HAP-1 (cell line): ENCODE data around the gene ADAM8.
"Not testable (repeated sequence)": the region's sequence is repeated elsewhere in the genome, so short reads cannot be mapped to it uniquely, and the experiment has no call there.

Experiments
- DNase-seq, 2 experiments: peaks; one replicate each; pipeline ENCODE4 v3.0.0-alpha.2; 2016 to 2020; ENCODE audit warnings: low spot score in 2 of 2
- H3K27me3 ChIP-seq: fragments of 250-450 bp; sonication (Bioruptor Pico); 2 replicates; pipeline ENCODE4 v1.5.1; 2020; ENCODE audit warnings: low read depth, mild to moderate bottlenecking, moderate library complexity
- H3K36me3 ChIP-seq: fragments of 250-450 bp; sonication (Bioruptor Pico); replicated peaks from 2 replicates; pipeline ENCODE4 v1.5.1; 2020; ENCODE audit warnings: mild to moderate bottlenecking
- H3K4me1 ChIP-seq: fragments of 250-450 bp; sonication (Bioruptor Pico); 2 replicates; pipeline ENCODE4 v1.5.1; 2020; ENCODE audit warnings: mild to moderate bottlenecking
- H3K4me3 ChIP-seq: fragments of 250-450 bp; sonication (Bioruptor Pico); 2 replicates; pipeline ENCODE4 v1.5.1; 2020; ENCODE audit warnings: mild to moderate bottlenecking, moderate library complexity
- H3K9me3 ChIP-seq: fragments of 250-450 bp; sonication (Bioruptor Pico); 2 replicates; pipeline ENCODE4 v1.5.1; 2020; ENCODE audit warnings: mild to moderate bottlenecking, moderate library complexity
- in situ Hi-C: fragments of 300-500 bp; cut with MboI; formaldehyde crosslinking; loops from 3 replicates; pipeline ENCODE4 v1.14.3; 2020; ENCODE audit warnings: low sequenced_read_pairs, inconsistent platforms, mixed read lengths

ADAM8 gene

GRCh38 chr10:133276435-133277201 lies at the start of gene ADAM8:
Gene ADAM8 (minus strand): TSS chr10:133276868. CDS start chr10:133276817, 51 bp downstream.
- DNase-seq: no peak
- Histone ChIP-seq H3K27me3 (no peaks in the 10 kb centered on the region), H3K9me3 (no peaks in the 10 kb centered on the region), H3K4me3 (no peak within 1 kb of the TSS), H3K36me3 (peaks cover 13% of the 10 kb centered on the region), H3K4me1 (no peaks in the 10 kb centered on the region)
- in situ Hi-C loops: no loop called here

- Histone ChIP-seq H3K4me1 (peaks cover 4% of the 10 kb centered on the region), H3K27me3 (peaks cover 2% of the 10 kb centered on the region; the same call in 1 of the 2 replicates), H3K4me3 (no peak overlapping the region), H3K36me3 (no peaks in the 10 kb centered on the region), H3K9me3 (no peaks in the 10 kb centered on the region)
- no peak for DNase-seq
- in situ Hi-C loops: no loop called here
These were observed 49.5 kb upstream of the ADAM8 start for GRCh38 chr10:133326223-133326551.

- no peak for DNase-seq
- Histone ChIP-seq H3K4me3 (no peak overlapping the region), H3K4me1 (peaks cover 4% of the 10 kb centered on the region), H3K27me3 (no peaks in the 10 kb centered on the region), H3K9me3 (no peaks in the 10 kb centered on the region), H3K36me3 (no peaks in the 10 kb centered on the region)
- in situ Hi-C loops: no loop called here
These were observed 49.0 kb upstream of the ADAM8 start for GRCh38 chr10:133325440-133326222.

GRCh38 chr10:133324857-133325260 lies 48.2 kb upstream of the ADAM8 start:
- Histone ChIP-seq H3K4me3 (no peak overlapping the region), H3K4me1 (peaks cover 3% of the 10 kb centered on the region), H3K27me3 (no peaks in the 10 kb centered on the region), H3K36me3 (no peaks in the 10 kb centered on the region), H3K9me3 (no peaks in the 10 kb centered on the region)
- in situ Hi-C loops: no loop called here
- DNase-seq: no peak

DNA sequence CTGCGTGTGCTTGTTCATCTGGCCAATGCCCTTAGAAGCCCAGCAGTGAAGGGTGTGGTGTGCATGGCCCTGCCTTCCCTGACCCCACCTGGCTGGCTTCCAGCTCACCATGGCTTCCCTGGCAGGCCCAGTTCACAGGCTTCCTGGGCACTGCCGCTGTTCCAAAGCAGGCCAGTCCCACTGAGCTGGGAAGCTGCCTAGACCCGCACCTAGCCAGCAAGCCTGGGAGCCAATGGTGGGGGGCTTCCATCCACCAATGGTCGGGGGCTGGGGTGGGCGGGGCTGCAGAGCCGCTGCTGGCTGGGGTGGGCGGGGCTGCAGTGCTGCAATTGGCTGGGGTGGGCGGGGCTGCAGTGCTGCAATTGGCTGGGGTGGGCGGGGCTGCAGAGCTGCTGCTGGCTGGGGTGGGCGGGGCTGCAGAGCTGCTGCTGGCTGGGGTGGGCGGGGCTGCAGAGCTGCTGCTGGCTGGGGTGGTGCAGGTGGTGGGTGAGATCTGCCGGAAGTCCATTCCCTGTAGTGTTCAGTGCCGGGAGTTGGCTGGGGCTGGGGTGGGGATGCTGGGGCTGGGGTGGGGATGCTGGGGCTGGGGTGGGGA lies 47.6 kb upstream of the ADAM8 start:
- DNase-seq: peak; percentile 46 to 93
- H3K4me3 ChIP-seq: peak overlapping the region; percentile 30

GRCh38 chr10:133322064-133322709 lies 45.5 kb upstream of the ADAM8 start:
- DNase-seq, H3K36me3 ChIP-seq, H3K4me3 ChIP-seq, H3K9me3 ChIP-seq, H3K4me1 ChIP-seq, H3K27me3 ChIP-seq, in situ Hi-C loops: not testable (repeated sequence)

More for the DNA sequence above, 47.6 kb upstream of the ADAM8 start:
- in situ Hi-C loops: no loop called here
- Histone ChIP-seq H3K9me3 (no peaks in the 10 kb centered on the region), H3K4me1 (peaks cover 2% of the 10 kb centered on the region; the same call in 1 of the 2 replicates), H3K27me3 (no peaks in the 10 kb centered on the region), H3K36me3 (no peaks in the 10 kb centered on the region)

GRCh38 chr10:133320852-133321422 lies 44.3 kb upstream of the ADAM8 start:
- H3K9me3 ChIP-seq, in situ Hi-C loops, H3K4me3 ChIP-seq, H3K36me3 ChIP-seq, H3K4me1 ChIP-seq, DNase-seq, H3K27me3 ChIP-seq: not testable (repeated sequence)

DNA sequence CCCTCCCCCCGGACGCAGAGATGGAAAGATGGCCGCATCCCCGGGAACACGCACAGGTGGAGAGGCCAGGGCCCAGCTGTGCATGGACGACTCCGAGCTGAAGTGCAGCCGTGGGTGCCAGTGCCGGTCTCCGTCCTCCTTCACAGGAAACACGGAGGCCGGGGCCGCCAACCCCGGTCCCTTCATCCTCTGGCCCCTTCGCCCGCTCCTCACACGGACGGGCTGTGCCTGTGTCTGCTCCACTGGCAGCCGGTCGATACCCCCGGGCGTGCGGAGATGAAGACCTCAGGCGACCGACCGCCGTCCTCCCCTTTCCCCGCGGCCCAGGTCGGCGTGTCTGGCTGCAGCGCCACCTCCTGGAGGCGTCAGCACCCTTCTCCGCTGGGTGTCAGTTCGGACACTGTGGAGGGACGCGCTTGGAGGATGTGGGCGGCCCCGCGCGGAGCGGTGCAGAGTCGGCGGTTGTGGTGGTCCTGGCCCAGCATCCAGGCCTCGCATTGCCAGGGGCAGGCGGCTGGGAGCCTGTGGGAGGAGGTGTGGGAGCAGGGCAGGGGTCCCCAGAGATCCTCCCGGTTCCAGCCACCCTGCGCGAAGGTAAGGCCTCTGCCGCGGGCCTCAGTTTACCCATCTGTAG lies 41.9 kb upstream of the ADAM8 start:
- no peaks in the 10 kb centered on the region for H3K9me3 ChIP-seq
- peak overlapping the region; percentile 46 for H3K4me3 ChIP-seq
- no peaks in the 10 kb centered on the region for H3K36me3 ChIP-seq
- H3K27me3 ChIP-seq: no peaks in the 10 kb centered on the region
- DNase-seq: peak; percentile 70 to 91
- in situ Hi-C loops: no loop called here
- H3K4me1 ChIP-seq: no peaks in the 10 kb centered on the region

DNA sequence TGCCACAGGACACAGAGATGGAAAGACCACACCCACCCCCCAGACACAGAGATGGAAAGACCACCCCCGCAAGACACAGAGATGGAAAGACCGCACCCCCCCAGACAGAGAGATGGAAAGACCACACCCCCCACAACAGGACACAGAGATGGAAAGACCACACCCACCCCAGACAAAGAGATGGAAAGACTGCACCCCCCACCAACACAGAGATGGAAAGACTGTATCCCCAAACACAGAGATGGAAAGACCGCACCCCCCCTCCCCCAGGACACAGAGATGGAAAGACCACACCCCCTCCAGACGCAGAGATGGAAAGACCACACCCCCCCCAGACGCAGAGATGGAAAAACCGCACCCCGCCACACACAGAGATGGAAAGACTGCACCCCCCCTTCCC lies 40.1 kb upstream of the ADAM8 start:
- DNase-seq: no peak
- no peaks in the 10 kb centered on the region for H3K27me3 ChIP-seq
- in situ Hi-C loops: no loop called here
- H3K9me3 ChIP-seq: no peaks in the 10 kb centered on the region
- H3K4me1 ChIP-seq: no peaks in the 10 kb centered on the region
- no peak overlapping the region for H3K4me3 ChIP-seq
- no peaks in the 10 kb centered on the region; the same call in 1 of the 2 replicates for H3K36me3 ChIP-seq

DNA sequence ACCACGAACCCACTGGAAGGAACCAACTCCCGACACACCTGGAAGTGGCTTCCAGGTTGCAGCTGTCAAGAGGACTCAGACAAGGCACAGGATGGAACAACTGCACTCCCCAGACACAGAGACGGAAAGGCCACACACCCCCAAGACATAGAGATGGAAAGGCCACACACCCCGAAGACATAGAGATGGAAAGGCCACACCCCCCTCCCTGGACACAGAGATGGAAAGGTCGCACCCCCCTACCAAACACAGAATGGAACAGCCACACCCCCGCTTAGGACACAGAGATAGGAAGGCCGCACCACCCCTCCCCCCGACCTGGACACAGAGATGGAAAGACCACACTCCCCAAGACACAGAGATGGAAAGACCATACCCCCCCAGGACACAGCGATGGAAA lies 39.6 kb upstream of the ADAM8 start:
- Histone ChIP-seq H3K4me3 (no peak overlapping the region), H3K27me3 (no peaks in the 10 kb centered on the region), H3K36me3 (no peaks in the 10 kb centered on the region; the same call in 1 of the 2 replicates), H3K4me1 (no peaks in the 10 kb centered on the region), H3K9me3 (no peaks in the 10 kb centered on the region)
- no peak for DNase-seq
- in situ Hi-C loops: no loop called here

DNA sequence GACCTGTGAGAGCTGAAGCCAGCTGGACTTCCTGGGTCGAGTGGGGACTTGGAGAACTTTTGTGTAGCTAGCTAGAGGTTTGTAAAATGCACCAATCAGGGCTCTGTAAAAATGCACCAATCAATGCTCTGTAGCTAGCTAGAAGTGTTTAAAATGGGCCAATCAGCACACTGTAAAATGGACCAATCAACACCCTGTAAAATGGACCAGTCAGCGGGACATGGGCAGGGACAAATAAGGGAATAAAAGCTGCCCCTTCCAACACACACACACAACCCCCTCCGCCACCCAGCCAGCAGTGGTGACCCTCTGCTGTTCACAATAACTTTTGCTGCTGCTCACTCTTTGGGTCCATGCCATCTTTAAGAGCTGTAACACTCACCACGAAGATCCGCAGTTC lies 39.2 kb upstream of the ADAM8 start:
- in situ Hi-C loops: no loop called here
- H3K9me3 ChIP-seq: no peaks in the 10 kb centered on the region
- DNase-seq: no peak

GRCh38 chr10:133314911-133315310 lies 38.2 kb upstream of the ADAM8 start:
- Histone ChIP-seq H3K9me3 (no peaks in the 10 kb centered on the region), H3K36me3 (no peaks in the 10 kb centered on the region; the same call in 1 of the 2 replicates), H3K27me3 (no peaks in the 10 kb centered on the region), H3K4me1 (no peaks in the 10 kb centered on the region), H3K4me3 (no peak overlapping the region)
- no peak for DNase-seq
- in situ Hi-C loops: no loop called here

More for the DNA sequence above, 39.2 kb upstream of the ADAM8 start:
- Histone ChIP-seq H3K36me3 (no peaks in the 10 kb centered on the region; the same call in 1 of the 2 replicates), H3K4me3 (no peak overlapping the region), H3K27me3 (no peaks in the 10 kb centered on the region), H3K4me1 (no peaks in the 10 kb centered on the region)

GRCh38 chr10:133313192-133313591 lies 36.5 kb upstream of the ADAM8 start:
- DNase-seq: no peak
- Histone ChIP-seq H3K27me3 (no peaks in the 10 kb centered on the region), H3K36me3 (no peaks in the 10 kb centered on the region; the same call in 1 of the 2 replicates), H3K4me1 (no peaks in the 10 kb centered on the region), H3K9me3 (no peaks in the 10 kb centered on the region), H3K4me3 (no peak overlapping the region)
- in situ Hi-C loops: no loop called here
